Skin epidermis (tissue), 12 donors: ENCODE results near the gene IL36B.

Source experiments
- H3K27ac ChIP-seq, 21 experiments: fragments of 200-600 bp; sonication (generic) in 11 of 21; one replicate each; pipeline ENCODE4 v1.5.0; 2020; ENCODE audit warnings: mild to moderate bottlenecking in 3 of 21, inconsistent platforms in 2 of 21, moderate library complexity in 2 of 21
- H3K4me3 ChIP-seq, 7 experiments: fragments of 200-600 bp; sonication (generic) in 2 of 7; one replicate each; pipeline ENCODE4 v1.5.0; 2020; ENCODE audit warnings: inconsistent platforms in 2 of 7, mild to moderate bottlenecking in 2 of 7, moderate library complexity in 1 of 7

IL36B gene

GRCh38 chr2:113015042-113015441 is 37.6 kb downstream of the IL36B start:
- Histone ChIP-seq H3K4me3 (no peak overlapping the region), H3K27ac (no peak overlapping the region)

GRCh38 chr2:113014067-113014466 is 38.6 kb downstream of the IL36B start:
- Histone ChIP-seq H3K27ac (no peak overlapping the region), H3K4me3 (no peak overlapping the region)

DNA sequence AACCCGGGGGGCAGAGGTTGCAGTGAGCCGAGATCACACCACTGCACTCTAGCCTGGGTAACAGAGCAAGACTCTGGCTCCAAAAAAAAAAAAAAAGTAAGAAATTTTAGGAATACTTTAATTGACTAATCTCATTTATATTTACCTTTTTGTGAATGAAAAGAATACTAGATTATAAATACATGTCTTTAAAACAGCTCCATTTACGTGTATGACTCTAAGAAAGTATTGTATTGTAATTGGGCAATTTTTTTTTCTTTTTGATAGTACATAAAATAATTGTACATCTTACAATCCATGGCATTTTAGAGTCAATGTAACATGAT is 39.4 kb downstream of the IL36B start:
- H3K4me3 ChIP-seq, result no peak overlapping the region
- H3K27ac ChIP-seq, result no peak overlapping the region

DNA sequence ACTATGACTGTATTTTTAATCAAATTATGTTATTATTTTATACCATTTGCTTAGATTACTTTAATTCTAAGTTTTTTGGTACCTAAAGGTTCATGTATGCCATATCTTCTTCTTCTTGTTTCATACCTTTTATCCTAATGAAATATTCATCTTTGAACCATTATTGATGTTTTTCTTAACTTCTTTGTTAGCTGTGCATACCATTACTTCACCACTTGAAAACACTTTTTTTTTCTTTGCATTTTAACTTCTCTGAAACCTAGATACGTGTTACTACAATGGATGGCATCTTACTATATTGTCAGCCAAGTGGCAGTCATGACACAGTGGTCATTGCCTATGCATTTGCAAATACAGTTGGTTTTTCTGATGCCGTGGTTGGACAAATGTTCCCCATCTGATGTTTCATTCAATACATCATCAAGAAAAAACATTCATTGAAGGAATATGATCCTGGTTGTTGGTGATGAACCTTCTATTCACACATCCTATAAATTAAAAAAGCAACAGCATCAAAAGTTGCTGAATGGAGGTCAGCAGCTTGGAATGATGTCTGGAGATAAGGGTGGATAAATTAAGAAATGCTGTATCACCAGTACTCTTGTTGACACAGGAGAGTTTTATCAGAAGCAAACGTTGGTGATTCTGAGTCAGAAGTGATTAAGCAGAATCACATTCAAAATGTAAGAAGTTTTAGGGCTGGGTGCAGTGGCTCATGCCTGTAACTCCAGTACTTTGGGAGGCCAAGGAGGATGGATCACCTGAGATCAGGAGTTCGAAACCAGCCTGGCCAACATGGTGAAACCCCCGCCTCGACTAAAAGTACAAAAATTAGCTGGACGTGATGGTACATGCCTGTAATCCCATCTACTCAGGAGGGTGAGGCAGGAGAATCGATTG is 40.0 kb downstream of the IL36B start:
- no peak overlapping the region for H3K27ac ChIP-seq
- no peak overlapping the region for H3K4me3 ChIP-seq

GRCh38 chr2:113011108-113011507 is 41.6 kb downstream of the IL36B start:
- Histone ChIP-seq H3K27ac (no peak overlapping the region), H3K4me3 (no peak overlapping the region)

GRCh38 chr2:113010088-113010487 is 42.6 kb downstream of the IL36B start:
- no peak overlapping the region for H3K27ac ChIP-seq

GRCh38 chr2:113009622-113010021 is 43.0 kb downstream of the IL36B start:
- Histone ChIP-seq H3K27ac (no peak overlapping the region), H3K4me3 (no peak overlapping the region)

More at GRCh38 chr2:113010088-113010487, 42.6 kb downstream of the IL36B start:
- no peak overlapping the region for H3K4me3 ChIP-seq

DNA sequence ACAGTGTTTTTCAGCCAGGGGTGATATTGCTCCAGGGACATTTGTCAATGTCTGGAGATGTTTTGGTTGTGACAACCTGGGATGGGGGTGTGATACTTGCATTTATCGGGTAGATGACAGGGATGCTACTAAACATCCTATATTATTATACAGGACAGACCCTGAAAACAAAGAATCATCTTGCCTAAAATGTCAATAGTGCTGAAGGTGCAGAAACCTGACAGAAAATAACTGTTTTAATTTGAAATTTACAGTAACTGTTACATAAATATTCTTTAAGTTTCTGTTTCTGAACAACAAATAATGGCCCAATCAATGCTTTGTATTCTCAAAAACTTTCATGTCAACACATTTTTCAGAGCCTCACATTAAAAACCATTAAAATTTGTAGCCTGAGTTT is 45.4 kb downstream of the IL36B start:
- Histone ChIP-seq H3K4me3 (no peak overlapping the region), H3K27ac (no peak overlapping the region)

DNA sequence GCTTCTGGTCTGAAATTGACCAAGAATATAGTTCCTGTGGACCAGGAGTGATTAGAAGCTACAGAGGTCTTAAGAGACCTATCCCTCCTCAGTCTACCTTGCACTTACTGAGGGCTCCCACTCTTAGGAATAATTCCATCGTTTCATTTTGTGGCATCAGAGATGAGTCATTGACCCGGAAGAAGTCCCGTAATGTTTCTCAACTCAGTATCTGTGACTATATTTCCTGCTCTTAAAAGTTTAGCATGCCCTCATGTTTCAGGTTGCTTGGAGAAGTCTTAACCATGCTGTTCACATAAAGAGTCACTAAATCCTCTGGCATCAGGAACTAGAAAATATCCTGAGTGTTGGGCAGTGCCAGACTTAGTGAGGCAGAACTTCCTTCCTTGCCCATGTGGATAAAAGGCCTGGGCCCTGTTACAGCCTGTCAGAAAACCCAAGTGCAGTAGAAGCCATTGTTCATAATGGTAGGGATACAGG is 47.6 kb downstream of the IL36B start, which contains the start of gene IL36A:
TSS of gene IL36A (plus strand) at position 430 of the 480 bp plus-strand sequence. CDS start 413 bp downstream, outside the sequence.
- Histone ChIP-seq H3K27ac (no peak within 1 kb of the TSS), H3K4me3 (no peak within 1 kb of the TSS)

GRCh38 chr2:113002677-113003076 is 50.0 kb downstream of the IL36B start:
- no peak overlapping the region for H3K4me3 ChIP-seq
- H3K27ac ChIP-seq, result no peak overlapping the region

DNA sequence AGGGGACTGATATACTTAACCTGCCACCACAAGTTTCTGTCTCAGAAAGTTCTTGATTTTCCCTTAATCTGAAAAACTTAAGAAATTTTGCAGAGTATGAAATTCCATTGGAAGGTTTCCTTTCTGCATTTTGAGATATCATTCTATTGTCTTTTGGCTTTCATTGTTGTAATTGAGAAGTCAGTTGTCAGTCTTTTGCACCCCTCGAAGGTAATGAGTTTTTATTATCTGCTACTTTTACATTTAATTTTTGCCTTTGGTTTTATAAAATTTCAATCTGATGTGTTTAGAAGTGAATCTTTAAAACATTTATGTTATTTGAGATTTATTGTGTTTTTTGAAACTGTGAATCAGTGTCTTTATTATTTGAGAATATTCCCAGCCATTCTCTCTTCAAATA is 52.2 kb downstream of the IL36B start:
- Histone ChIP-seq H3K27ac (no peak overlapping the region), H3K4me3 (no peak overlapping the region)

DNA sequence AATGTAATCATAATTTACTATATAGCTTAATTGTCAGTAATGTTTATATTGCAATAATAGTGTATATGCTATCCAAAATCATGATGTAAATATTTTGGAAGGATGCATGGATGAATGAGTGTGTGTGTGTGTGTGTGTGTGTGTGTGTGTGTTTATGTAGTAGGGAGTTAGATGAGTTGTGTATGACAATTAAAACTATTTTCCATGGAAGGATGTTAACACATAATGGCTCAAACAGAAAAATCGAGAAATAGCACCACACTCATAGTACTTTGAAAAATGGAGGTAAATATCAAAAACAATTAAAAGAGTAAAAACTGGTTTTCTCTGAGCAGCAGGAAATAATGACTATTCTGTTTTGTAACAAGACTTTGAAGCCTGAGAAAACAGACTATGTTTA is 55.5 kb downstream of the IL36B start:
- no peak overlapping the region for H3K4me3 ChIP-seq
- no peak overlapping the region for H3K27ac ChIP-seq

DNA sequence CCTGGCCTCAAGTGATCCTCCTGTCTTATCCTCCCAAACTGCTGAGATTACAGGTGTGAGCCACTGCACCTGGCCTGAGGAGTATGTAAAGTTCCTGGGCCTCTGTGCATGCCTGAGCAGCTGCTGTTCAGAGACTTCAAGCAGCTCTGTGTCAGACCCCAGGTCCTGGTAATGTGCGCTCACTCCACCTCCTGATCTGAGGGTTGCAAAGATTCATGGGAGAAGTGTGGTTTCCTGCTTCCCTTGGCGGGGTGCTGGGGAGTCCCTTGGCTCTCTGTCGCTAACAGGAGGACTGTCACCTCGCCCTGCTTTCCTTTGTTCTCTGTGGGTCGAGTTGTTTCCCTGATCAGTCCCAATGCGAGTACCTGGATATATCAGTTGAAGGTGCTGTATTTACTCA is 56.0 kb downstream of the IL36B start:
- Histone ChIP-seq H3K27ac (no peak overlapping the region), H3K4me3 (no peak overlapping the region)

- H3K4me3 ChIP-seq, result no peak overlapping the region
- H3K27ac ChIP-seq, result peak overlapping the region in 3 of 21 experiments; percentile 16 to 66 (median 43)
Measured at GRCh38 chr2:112995346-112995920, 57.2 kb downstream of the IL36B start.

- Histone ChIP-seq H3K4me3 (no peak overlapping the region), H3K27ac (no peak overlapping the region)
Measured at GRCh38 chr2:112994648-112995047, 58.0 kb downstream of the IL36B start.

GRCh38 chr2:112993831-112994230 is 58.8 kb downstream of the IL36B start:
- no peak overlapping the region for H3K27ac ChIP-seq
- H3K4me3 ChIP-seq, result no peak overlapping the region

DNA sequence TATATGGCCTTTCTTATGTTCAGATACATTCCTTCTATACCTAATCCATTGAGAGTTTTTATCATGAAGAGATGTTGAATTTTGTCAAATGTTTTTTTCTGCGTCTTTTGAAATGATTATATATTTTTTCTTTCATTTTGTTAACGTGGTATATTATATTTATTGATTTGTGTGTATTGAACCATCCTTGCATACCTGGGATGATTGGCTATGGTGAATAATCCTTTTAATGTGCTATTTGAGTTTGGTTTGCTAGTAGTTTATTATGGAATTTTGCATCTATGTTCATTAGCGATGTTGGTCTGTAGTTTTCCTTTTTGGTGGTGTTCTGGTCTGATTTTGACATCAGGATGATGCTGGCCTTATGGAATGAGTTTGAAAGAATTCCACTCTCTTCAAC is 63.1 kb downstream of the IL36B start:
- no peak overlapping the region for H3K27ac ChIP-seq
- no peak overlapping the region for H3K4me3 ChIP-seq

- H3K4me3 ChIP-seq, result no peak overlapping the region
Measured at GRCh38 chr2:112985090-112985489, 67.6 kb downstream of the IL36B start.

DNA sequence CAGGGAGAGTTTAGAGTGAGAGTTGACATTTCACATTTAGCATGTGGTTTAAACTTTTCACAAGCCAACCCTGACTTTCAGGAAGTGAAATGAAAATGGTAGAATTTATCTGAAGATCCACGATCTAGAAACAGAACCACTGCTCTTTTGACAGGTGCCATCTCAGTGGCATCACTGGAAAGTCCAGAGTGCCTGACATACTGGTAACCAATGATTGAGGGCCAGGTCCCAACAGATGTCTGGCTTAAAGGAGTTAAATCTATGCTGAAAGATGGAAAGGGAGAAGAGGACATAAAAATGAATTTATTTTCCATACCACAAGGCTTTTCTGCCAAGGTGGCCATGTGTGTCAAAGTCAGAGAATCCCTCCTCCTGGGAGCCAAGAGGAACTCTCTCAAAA is 72.1 kb downstream of the IL36B start:
- no peak overlapping the region for H3K27ac ChIP-seq
- H3K4me3 ChIP-seq, result no peak overlapping the region

More at GRCh38 chr2:112985090-112985489, 67.6 kb downstream of the IL36B start:
- no peak overlapping the region for H3K27ac ChIP-seq

GRCh38 chr2:112979731-112980130 is 72.9 kb downstream of the IL36B start:
- Histone ChIP-seq H3K27ac (no peak overlapping the region), H3K4me3 (no peak overlapping the region)

DNA sequence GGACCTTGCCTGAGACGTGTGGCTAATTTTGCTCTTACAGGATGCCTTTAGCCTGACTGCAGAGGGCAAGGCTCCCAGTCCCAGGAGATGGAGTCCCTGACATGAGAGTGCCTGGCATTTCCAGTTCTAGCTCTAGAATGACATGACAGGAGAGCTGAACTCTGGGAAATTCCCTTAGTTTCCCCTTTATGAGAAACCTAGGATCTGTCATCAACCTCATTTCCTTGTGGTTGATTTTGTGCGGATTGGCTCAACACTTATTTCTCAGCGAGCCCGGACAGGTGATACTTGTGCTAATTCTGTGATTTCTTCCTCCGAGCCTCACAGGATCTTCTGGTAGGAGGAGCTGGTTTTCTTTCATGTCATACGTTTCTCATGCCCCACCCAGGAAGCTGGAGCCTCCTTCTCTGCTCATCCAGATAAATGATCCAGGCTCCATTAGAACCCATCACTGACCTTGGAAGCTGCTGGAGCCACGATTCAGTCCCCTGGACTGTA is 75.1 kb downstream of the IL36B start, which contains the start of gene IL36G:
TSS of gene IL36G (plus strand) at position 448 of the 498 bp plus-strand sequence. CDS start 633 bp downstream, outside the sequence.
- H3K27ac ChIP-seq, result peak within 1 kb of the TSS in 3 of 21 experiments; percentile 13 to 65 (median 54)
- peak within 1 kb of the TSS in 1 of 7 experiments; percentile 4 for H3K4me3 ChIP-seq
